GM15510 (cell line): Measurements from ENCODE around the gene SLC17A2.

Experiments used
- POLR2A ChIP-seq: IDR thresholded peaks from 3 replicates; pipeline ENCODE4 v1.6.1; 2011; ENCODE audit warnings: borderline replicate concordance; ENCODE audit not compliant: insufficient read length; ENCODE audit errors: extremely low read depth

SLC17A2 gene

DNA sequence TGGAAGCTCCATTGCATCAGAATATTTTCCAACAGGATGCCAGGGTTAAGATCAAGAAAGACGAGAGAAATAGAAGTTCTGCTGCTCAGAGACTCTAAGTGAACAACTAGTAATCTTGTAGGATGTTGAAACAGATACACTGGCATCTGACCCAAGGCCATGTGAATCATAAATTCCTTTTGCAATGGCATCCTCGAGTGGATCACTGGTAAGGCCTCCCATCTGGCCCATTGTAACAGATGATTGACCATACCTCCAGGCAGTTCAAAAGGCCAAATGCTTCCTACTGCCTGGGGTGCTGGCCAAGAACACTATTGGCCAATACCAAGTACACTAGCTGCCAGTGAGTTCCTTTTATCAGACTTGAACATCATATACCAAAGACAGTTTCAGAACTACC, 46.5 kb downstream of the SLC17A2 start:
- TF ChIP-seq POLR2A = no peak

DNA sequence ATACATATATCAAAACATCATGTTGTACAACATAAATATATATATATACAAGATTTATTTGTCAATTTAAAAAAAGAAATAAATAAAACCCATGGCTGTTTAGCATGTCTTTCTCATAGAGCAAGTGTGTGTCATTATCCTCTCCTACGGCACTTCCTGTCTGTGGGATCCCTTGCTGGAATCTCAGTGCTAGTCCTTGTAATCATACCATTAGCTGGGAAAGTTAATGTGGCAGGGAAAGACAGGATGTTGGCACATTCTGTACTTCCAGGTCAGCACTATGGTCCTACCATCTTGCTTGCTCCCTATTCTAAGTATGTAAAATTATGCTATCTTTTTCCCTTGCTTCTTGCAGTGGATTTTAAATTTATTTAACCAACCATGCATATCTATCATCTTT, 47.0 kb downstream of the SLC17A2 start:
- no peak for TF ChIP-seq POLR2A

DNA sequence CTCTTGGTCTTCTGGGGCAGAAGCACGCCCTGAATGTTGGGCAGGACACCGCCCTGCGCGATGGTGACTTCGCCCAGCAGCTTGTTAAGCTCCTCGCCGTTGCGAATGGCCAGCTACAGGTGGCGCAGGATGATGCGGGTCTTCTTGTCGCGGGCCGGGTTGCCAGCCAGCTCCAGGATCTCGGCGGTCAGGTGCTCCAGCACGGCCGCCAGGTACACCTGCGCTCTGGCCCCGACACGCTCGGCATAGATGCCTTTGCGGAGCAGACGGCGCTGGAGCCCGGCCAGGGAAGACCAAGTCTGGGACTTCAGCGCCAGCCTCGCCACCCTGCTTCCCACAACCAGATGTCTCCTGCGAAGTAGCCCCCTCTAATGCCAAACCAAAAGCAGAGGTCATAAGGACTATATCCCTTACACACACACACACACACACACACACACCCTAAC, 48.4 kb downstream of the SLC17A2 start:
- no peak for TF ChIP-seq POLR2A

DNA sequence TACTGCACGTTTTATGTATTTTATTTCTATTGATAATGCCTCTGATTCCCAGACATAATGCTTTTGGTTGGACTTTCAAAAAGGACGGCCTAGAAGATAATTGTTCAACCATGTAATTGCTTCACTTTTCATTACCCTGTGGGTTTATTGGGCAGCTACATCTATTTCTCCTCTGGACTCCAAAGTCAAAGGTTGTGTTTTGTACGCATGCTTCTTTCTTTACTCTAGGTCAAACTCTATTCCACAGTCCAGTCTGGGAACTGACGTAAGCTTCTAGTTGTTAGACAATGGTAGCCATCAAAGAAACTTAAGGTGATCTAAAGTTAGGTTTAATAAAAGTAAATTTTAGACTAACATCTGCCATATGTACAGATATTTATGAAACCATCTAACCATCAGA, 49.9 kb downstream of the SLC17A2 start:
- TF ChIP-seq POLR2A = no peak

DNA sequence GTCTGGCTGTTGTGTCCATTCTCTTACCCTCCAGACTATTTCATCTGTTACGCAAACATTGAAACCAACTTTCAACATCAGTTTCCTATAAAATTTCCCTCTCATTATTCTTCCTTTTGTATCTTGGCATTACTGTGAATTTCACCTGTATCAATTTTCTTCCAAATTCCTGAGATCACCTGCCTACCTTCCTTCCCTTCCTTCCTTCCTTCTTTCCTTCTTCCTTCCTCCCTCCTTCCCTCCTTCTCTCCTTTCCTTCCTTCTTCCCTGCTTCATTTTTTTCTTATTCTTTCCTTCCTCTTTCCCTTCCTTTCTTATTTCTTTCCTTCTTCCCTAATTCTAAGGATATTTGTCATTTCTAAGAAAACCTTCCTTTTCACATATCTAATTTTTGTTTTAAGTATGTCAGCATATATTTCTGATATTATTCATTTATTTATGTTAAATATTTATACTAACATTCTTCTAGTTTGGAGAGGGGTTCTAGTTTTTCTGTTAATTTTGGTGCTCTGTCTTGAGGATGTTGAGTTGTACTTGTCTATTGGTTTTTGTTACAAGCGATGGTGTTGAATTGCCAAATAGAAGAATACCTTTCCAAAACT, 51.7 kb downstream of the SLC17A2 start:
- no peak for TF ChIP-seq POLR2A

DNA sequence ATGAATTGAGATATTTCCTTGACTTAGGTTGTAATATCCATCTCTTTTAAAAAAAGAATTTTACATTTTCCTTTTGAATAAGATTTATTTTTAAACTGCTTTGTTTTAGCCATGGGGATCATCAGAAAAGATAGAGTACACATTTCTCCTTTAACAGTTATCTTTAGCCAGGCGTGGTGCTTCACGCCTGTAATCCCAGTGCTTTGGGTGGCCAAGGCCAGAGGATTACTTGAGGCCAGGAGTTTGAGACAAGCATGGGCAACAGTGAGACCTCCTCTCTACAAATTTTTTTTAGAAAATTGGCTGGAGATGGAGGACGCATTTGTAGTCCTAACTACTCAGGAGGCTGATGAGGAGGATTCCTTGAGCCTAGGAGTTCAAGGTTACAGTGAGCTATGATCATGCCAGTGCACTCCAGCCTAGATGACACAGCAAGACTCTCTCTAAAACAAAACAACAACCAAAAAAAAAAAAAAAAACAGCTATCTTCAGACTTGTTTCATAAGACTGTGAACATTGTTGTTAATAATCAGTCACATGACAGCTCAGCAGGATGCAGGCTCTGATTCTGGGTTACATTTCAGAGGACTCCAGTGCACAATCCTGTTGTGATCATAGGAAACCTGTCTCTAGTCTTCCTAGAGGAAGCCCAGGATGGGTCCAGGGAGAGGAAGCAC, 54.4 kb downstream of the SLC17A2 start:
- no peak for TF ChIP-seq POLR2A

DNA sequence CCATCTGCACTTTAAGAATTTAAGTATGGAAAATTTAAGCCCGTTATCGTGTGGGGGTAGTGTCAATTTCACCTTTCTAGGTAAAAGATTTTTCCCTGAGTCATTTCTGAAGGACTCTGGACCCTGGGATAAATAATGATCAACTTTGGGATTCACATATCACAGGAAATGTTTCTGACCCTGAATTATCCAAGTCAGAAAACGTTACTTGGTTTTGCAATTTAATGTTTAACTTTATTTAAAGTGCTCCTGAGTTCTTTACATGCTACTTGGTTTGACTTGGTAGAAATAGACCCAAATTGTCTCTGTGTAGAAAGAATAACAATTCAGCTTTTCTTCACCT, 55.0 kb downstream of the SLC17A2 start:
- no peak for TF ChIP-seq POLR2A

DNA sequence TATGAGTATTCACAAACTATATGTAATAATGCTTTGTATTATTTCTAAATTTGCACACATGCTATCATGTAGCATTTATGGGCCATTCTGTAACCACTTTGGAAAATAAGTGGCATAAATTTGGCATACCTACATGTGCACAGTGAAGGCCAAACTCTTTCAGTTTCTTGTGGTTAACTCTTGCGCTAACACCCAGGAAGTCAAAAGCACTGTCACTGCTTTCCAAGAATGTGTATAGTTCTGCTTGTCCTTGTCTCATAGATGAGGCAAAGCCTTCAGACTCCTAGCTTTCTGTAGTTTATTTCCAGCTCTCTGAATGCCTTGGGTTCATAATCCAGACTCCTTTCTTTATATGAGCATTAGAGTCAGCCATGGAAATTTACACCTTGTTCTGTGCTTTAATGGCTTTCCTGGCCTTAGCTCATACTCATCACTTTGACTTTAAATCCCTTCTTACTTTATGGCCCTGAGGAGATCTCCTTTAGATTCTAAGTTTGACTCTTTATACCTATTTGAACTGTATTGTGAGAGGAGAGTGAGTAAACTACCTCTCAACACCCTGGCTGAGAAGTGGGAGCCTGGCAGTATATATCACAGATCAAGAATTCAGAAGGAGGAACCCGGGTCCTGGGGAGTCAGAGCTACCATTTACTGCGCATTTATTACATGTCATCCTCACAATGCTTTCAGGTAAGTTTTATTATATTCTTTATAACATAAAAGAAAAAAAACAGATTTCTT, 55.5 kb downstream of the SLC17A2 start:
- no peak for TF ChIP-seq POLR2A

DNA sequence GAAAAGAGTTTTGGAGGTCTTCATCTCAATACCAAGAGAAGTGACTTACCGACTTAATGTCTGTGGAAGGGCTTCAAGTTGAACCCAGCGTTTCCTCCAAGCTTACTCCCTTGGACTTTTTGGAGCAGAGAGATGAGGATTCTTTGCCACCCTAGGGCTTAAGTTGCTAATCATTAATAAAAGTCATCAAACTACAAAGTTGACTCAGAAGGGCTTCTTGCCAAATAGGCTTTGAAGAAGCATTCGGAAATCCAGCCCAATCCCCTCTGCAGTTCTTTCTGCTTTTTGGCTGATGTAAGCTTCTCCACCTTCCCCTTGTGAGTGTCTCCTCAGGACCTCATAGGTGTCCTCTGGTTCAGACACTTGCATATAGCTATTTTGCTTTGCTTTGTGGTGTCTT, 56.4 kb downstream of the SLC17A2 start, which contains the start of gene SLC17A3:
TSS of gene SLC17A3 (minus strand) at position 126 of the 400 bp plus-strand sequence. CDS start 5,856 bp downstream, outside the sequence.
- TF ChIP-seq POLR2A = no peak

DNA sequence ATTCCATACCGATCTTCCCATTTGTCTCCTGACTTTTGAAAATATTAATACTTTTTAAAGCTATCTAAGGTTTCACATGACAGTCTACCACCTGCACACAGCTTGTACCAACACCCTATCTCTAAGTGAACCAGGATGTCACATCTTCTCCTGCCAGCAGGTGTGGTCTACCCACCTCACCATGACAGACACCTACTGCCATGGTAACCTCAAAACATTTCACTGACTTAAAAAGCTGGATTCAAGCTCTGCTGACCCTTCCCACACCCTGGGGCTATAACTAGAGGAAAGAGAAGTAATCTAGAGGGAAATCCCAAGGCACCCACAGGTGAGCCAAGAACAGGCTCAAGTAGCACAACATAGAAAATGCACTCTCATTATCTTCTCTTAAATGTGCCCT, 57.7 kb downstream of the SLC17A2 start:
- no peak for TF ChIP-seq POLR2A

DNA sequence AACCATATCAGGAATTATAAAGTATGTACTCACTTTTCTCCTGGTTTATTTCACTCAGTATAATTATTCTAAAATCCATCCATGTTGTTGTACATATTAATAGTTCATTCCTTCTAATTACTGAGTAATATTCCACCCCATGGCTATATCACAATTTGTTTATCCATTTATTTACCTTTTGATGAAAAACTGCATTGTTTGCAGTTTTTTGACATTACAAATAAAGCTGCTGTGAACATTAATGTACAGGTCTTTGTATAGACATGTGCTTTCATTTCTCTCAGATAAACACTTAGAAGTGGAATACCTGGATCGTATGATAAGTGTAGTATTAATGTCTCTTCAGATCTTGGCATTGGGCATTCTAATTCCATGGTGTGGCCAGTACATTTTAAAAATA, 60.7 kb downstream of the SLC17A2 start:
- TF ChIP-seq POLR2A = no peak

DNA sequence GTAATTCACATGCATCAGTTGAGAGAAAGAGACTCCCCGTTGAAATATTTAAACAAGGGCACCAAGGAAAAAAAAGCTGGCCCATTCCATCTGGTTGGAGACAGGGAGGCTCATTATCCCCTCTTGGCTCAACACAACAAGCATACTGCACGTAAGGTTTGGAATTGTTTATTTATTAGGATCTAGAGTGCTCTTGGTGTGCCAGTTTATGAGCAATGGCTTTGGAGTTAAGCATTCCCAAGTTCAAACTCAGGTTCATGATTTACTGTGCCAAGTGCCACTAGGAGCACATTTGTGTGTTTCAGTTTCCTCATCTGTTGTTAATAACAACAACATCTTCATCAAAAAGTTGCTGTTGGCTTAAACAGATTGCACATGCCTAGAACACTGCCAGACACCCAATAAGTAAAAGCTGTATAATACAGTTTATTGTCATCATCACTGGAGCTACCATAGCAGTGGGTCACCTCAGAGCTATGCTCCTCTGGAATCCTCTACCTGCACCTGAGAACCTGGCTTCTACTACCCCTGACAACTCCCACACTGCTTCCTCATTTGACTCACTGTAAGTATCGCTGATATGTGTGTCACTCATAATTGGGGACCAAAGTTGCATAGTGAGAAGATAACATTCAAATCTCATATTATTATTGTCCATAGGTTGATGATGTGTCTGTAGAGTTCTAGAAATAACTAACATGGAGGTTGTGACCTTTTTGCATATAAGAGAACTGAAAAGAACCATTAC, 61.9 kb downstream of the SLC17A2 start:
- TF ChIP-seq POLR2A = no peak

DNA sequence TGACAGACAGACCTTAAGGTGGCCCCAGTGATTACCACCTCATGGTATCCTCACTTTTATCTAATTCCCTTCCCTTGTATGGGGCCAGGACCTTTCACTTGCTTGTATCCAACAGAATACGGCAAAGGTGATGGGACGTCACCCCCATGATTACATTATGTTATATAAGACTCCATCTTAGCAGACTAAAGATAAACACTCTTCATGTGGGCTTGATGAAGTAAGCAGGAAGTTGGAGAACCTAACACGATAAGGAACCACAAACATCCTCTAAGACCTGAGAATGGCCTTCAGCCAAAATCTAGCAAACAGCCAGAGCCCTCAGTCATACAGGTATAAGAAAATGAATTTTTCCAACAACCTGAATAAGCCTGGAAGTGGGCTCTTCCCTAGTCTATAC, 64.5 kb downstream of the SLC17A2 start:
- no peak for TF ChIP-seq POLR2A

DNA sequence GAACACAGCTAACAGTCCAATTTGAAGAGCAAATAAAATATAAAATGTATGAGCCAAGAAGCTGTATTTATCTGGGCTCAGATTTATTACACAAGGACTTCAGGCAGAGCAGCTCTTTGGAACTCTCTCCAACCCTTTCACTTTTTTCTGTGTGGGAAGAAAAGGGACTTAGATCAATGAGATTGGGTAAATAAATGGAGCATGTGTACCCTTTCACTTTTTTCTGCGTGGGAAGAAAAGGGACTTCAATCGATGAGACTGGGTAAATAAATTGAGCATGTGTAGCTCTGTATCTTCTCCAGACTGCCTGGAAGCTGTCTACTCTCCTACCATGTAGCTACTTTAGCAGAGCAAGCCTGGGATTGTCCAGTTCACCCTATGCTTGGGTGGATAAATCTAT, 67.1 kb downstream of the SLC17A2 start:
- no peak for TF ChIP-seq POLR2A
